Measurements from ENCODE around the gene ELMOD3.

GRCh38 chr2:85334928-85335327 lies 19.6 kb upstream of the ELMOD3 start:
- TF ChIP-seq, protein P1, sequence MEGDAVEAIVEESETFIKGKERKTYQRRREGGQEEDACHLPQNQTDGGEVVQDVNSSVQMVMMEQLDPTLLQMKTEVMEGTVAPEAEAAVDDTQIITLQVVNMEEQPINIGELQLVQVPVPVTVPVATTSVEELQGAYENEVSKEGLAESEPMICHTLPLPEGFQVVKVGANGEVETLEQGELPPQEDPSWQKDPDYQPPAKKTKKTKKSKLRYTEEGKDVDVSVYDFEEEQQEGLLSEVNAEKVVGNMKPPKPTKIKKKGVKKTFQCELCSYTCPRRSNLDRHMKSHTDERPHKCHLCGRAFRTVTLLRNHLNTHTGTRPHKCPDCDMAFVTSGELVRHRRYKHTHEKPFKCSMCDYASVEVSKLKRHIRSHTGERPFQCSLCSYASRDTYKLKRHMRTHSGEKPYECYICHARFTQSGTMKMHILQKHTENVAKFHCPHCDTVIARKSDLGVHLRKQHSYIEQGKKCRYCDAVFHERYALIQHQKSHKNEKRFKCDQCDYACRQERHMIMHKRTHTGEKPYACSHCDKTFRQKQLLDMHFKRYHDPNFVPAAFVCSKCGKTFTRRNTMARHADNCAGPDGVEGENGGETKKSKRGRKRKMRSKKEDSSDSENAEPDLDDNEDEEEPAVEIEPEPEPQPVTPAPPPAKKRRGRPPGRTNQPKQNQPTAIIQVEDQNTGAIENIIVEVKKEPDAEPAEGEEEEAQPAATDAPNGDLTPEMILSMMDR (conservative IDR thresholded peaks at IDR 0.05): no peak
- no peak for TF ChIP-seq EZH2 (IDR thresholded peaks at IDR 0.05; ENCODE audit: low read depth)
